Measurements from ENCODE around the gene ITK.

GRCh38 chr5:157164521-157164920 lies 16.1 kb upstream of the ITK start:
- TF ChIP-seq CTCF (IDR thresholded peaks at IDR 0.05) (no peak), EP300 (IDR thresholded peaks at IDR 0.05) (no peak)
